ENCODE data around the gene DDX24.

DNA sequence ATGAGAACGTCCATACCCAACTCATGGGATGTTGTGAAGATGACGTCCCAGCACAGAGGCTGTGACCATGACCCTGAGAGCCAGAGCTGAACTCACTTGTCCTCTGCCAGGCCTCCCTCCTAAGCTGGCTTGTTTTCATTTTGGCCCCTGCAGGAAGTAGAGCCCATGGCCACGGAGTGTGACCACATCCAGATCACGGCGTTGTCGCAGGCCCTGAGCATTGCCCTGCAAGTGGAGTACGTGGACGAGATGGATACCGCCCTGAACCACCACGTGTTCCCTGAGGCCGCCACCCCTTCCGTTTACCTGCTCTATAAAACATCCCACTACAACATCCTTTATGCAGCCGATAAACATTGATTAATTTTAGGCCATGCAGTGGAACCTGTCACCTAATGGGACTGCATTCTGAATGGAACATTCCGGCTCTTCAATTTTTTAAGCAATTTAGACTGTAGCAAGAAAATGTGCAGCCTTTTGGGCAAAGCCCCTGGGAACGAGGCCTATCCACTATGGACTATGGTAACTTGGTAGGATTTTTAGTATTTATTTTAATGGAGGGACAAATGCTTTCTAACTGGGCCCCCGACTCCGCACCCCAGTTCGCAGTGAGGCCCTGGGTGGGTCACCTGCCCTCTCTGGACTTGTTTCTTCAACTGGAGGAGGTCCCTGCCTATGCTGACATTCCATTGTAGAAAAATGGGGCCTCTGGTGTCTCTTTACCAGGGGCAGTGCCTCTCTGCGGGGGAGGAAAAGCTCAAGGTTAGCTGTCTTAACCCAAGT lies 35.2 kb downstream of the DDX24 start:
- TF ChIP-seq, protein P1, sequence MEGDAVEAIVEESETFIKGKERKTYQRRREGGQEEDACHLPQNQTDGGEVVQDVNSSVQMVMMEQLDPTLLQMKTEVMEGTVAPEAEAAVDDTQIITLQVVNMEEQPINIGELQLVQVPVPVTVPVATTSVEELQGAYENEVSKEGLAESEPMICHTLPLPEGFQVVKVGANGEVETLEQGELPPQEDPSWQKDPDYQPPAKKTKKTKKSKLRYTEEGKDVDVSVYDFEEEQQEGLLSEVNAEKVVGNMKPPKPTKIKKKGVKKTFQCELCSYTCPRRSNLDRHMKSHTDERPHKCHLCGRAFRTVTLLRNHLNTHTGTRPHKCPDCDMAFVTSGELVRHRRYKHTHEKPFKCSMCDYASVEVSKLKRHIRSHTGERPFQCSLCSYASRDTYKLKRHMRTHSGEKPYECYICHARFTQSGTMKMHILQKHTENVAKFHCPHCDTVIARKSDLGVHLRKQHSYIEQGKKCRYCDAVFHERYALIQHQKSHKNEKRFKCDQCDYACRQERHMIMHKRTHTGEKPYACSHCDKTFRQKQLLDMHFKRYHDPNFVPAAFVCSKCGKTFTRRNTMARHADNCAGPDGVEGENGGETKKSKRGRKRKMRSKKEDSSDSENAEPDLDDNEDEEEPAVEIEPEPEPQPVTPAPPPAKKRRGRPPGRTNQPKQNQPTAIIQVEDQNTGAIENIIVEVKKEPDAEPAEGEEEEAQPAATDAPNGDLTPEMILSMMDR (IDR thresholded peaks at IDR 0.05): no peak
- no peak for TF ChIP-seq POLR2A (IDR thresholded peaks at IDR 0.05)

Data from adrenal gland (tissue), 5 donors.